HG02870 (cell line): ENCODE results near the gene MYCN.

Source experiments
- ATAC-seq: cut with Tn5 transposase; IDR thresholded peaks from one replicate; pipeline ENCODE4 v1.9.1; 2021; ENCODE audit warnings: mild to moderate bottlenecking, moderate library complexity; ENCODE audit not compliant: unreplicated experiment

Gene MYCN

GRCh38 chr2:15992457-15993231 is 52.3 kb downstream of the MYCN start:
- ATAC-seq = no peak

- ATAC-seq = no peak
Measured at GRCh38 chr2:15993232-15993610, 52.9 kb downstream of the MYCN start.

- ATAC-seq = no peak
Measured at GRCh38 chr2:15993666-15994065, 53.3 kb downstream of the MYCN start.

GRCh38 chr2:15995603-15996002 is 55.3 kb downstream of the MYCN start:
- no peak for ATAC-seq
